Keratinocyte (primary cell): ENCODE measurements around the gene PRM1. TPM values are rescaled to one million over a fixed set of nuclear protein-coding genes. Genes with fewer than 3 reads are reported as not detected.

Experiments
- DNase-seq: peaks from one replicate; pipeline ENCODE4 v3.0.0-alpha.2; 2011; ENCODE audit warnings: low read depth, missing footprints, low spot score
- FAIRE-seq: peaks from 2 replicates; lab custom pipeline; 2011; peaks lifted over from hg19 to GRCh38; lab: Jason Lieb, UNC
- H2AFZ ChIP-seq: 2 replicates; pipeline ENCODE4 v1.6.0; 2012; ENCODE audit warnings: low read length, control low read depth, inconsistent platforms; ENCODE audit not compliant: control insufficient read depth
- H3K27ac ChIP-seq: 2 replicates; pipeline ENCODE4 v1.5.1; 2011; ENCODE audit warnings: low read length; ENCODE audit not compliant: control insufficient read depth, insufficient read depth
- H3K27me3 ChIP-seq: 3 replicates; pipeline ENCODE4 v1.6.0; 2011; ENCODE audit warnings: low read length; ENCODE audit not compliant: control insufficient read depth, insufficient read depth; ENCODE audit errors: extremely low read depth
- H3K36me3 ChIP-seq, 2 experiments: 2 replicates in 1 of 2; 3 replicates in 1 of 2; pipeline ENCODE4 v1.5.1; 2011; ENCODE audit warnings: low read length in 2 of 2, mild to moderate bottlenecking in 1 of 2; ENCODE audit not compliant: control insufficient read depth in 2 of 2, insufficient read depth in 2 of 2; ENCODE audit errors: extremely low read depth in 1 of 2
- H3K4me1 ChIP-seq: 3 replicates; pipeline ENCODE4 v1.5.1; 2011; ENCODE audit warnings: low read length; ENCODE audit not compliant: control insufficient read depth, insufficient read depth; ENCODE audit errors: extremely low read depth
- H3K4me2 ChIP-seq: 3 replicates; pipeline ENCODE4 v1.6.0; 2011; ENCODE audit warnings: low read depth, low read length; ENCODE audit not compliant: control insufficient read depth, insufficient read depth; ENCODE audit errors: extremely low read depth
- H3K4me3 ChIP-seq, 3 experiments: fragments of 200-600 bp in 1 of 3; sonication (generic) in 1 of 3; 2 replicates in 2 of 3; 3 replicates in 1 of 3; pipeline ENCODE4 v1.5.1; 2011 to 2016; ENCODE audit warnings: low read length in 3 of 3, mild to moderate bottlenecking in 3 of 3, control low read depth in 2 of 3, inconsistent platforms in 1 of 3, low read depth in 1 of 3, mixed read lengths in 1 of 3, mixed run types in 1 of 3, moderate library complexity in 1 of 3; ENCODE audit not compliant: control insufficient read depth in 2 of 3, insufficient read depth in 2 of 3; ENCODE audit errors: extremely low read depth in 1 of 3
- H3K79me2 ChIP-seq: 2 replicates; pipeline ENCODE4 v1.6.0; 2012; ENCODE audit warnings: low read length; ENCODE audit not compliant: control insufficient read depth, insufficient read depth
- H3K9ac ChIP-seq: 3 replicates; pipeline ENCODE4 v1.6.0; 2011; ENCODE audit warnings: low read length; ENCODE audit not compliant: control insufficient read depth, insufficient read depth; ENCODE audit errors: extremely low read depth
- H3K9me1 ChIP-seq: 3 replicates; pipeline ENCODE4 v1.6.0; 2011; ENCODE audit warnings: low read length; ENCODE audit not compliant: control insufficient read depth, insufficient read depth; ENCODE audit errors: extremely low read depth
- H3K9me3 ChIP-seq: 2 replicates; pipeline ENCODE4 v1.5.1; 2012; ENCODE audit warnings: low read depth, low read length; ENCODE audit not compliant: control insufficient read depth
- H4K20me1 ChIP-seq: 3 replicates; pipeline ENCODE4 v1.6.0; 2011; ENCODE audit warnings: low read length; ENCODE audit not compliant: control insufficient read depth, insufficient read depth; ENCODE audit errors: extremely low read depth
- CTCF ChIP-seq, 3 experiments: IDR thresholded peaks in 1 of 3; conservative IDR thresholded peaks in 1 of 3; optimal IDR thresholded peaks in 1 of 3; 2 replicates in 2 of 3; 3 replicates in 1 of 3; pipeline versions ENCODE3 to v1.5.1; 2011; ENCODE audit warnings: low read length in 3 of 3, mild to moderate bottlenecking in 3 of 3, moderate library complexity in 2 of 3, control low read depth in 1 of 3, inconsistent platforms in 1 of 3; ENCODE audit not compliant: insufficient read depth in 2 of 3; ENCODE audit errors: extremely low read depth in 1 of 3
- EZH2 ChIP-seq: IDR thresholded peaks from one replicate; pipeline ENCODE4 v1.6.1; 2012; ENCODE audit warnings: inconsistent platforms, mild to moderate bottlenecking, low read length, moderate library complexity
- dilution Hi-C: fragments of 300-500 bp; cut with MboI; formaldehyde crosslinking; loops from one replicate; pipeline ENCODE4 v1.7.0; 2020; ENCODE audit warnings: low sequenced_read_pairs; ENCODE audit not compliant: extremely low pct_ligation_motif_present
- polyA plus RNA-seq, 5 experiments: library from polyadenylated mRNA; depleted of rRNA in 3 of 5; stranded (reverse) in 3 of 5; stranded (forward) in 1 of 5; unstranded in 1 of 5; fragments of >200 nt; gene quantifications; 1 replicate in 1 of 5; 2 replicates in 3 of 5; 3 replicates in 1 of 5; pipeline versions ENCODE4 v1.2.1 to v1.2.3, GENCODE V29; 2011 to 2012; ENCODE audit warnings: missing spikeins in 2 of 5, low read depth in 1 of 5, low replicate concordance in 1 of 5

Gene PRM1
- polyA plus RNA-seq, 1 donor (not counting 4 experiments of a cell fraction or from before 2014, with no cell fraction given): not detected

- no peak for DNase-seq
- dilution Hi-C loops: no loop called here
- no peak for FAIRE-seq
- Histone ChIP-seq H3K9ac (no peak overlapping the region), H3K79me2 (no peaks in the 10 kb centered on the region), H3K4me1 (no peaks in the 10 kb centered on the region), H3K4me2 (no peak overlapping the region), H3K4me3 (no peak overlapping the region), H4K20me1 (no peaks in the 10 kb centered on the region), H3K36me3 (no peaks in the 10 kb centered on the region), H3K27ac (no peak overlapping the region), H3K9me1 (no peaks in the 10 kb centered on the region), H3K9me3 (no peaks in the 10 kb centered on the region), H2AFZ (no peak overlapping the region), H3K27me3 (peaks cover 3% of the 10 kb centered on the region)
- TF ChIP-seq EZH2: no peak
Measured at GRCh38 chr16:11283820-11284248, 2.7 kb upstream of the PRM1 start.

- DNase-seq (no peak), FAIRE-seq (no peak)
- Histone ChIP-seq H3K4me1 (no peaks in the 10 kb centered on the region), H3K79me2 (no peaks in the 10 kb centered on the region), H4K20me1 (no peaks in the 10 kb centered on the region), H3K9me1 (no peaks in the 10 kb centered on the region), H2AFZ (no peak overlapping the region), H3K4me2 (no peak overlapping the region), H3K27ac (no peak overlapping the region), H3K9me3 (no peaks in the 10 kb centered on the region), H3K36me3 (no peaks in the 10 kb centered on the region), H3K4me3 (no peak overlapping the region), H3K27me3 (peaks cover 3% of the 10 kb centered on the region), H3K9ac (no peak overlapping the region)
- TF ChIP-seq CTCF (optimal IDR thresholded peaks at IDR 0.05 in 1 of 3, IDR thresholded peaks at IDR 0.05 in 1 of 3, conservative IDR thresholded peaks at IDR 0.05 in 1 of 3; ENCODE audit: extremely low read depth in 1 of 3, insufficient read depth in 2 of 3, low read length in 3 of 3) (no peak), EZH2 (no peak)
- dilution Hi-C loops: no loop called here
Measured at GRCh38 chr16:11278681-11279628, 2.2 kb downstream of the PRM1 start.
